Testis (tissue), 2 donors: ENCODE results near the gene NTM.

Source experiments
- CTCF ChIP-seq, 3 experiments: fragments of 450-650 bp in 2 of 3; fragments of 200-600 bp in 1 of 3; sonication (generic) in 1 of 3; IDR thresholded peaks; one replicate each; pipeline ENCODE4 v1.5.1; 2016 to 2019; ENCODE audit warnings: antibody characterized with exemption in 3 of 3, mild to moderate bottlenecking in 2 of 3, moderate library complexity in 1 of 3
- POLR2A ChIP-seq: fragments of 450-650 bp; IDR thresholded peaks from one replicate; pipeline ENCODE4 v1.6.1; 2017; ENCODE audit warnings: antibody characterized with exemption, mild to moderate bottlenecking, moderate library complexity

GRCh38 chr11:132139181-132139580 lies 768.8 kb downstream of the NTM start:
- no peak for TF ChIP-seq CTCF (IDR thresholded peaks at IDR 0.05)
- no peak for TF ChIP-seq POLR2A
